ENCODE data around the gene PANK4.

Gene PANK4

GRCh38 chr1:2507744-2508155 lies 18.6 kb downstream of the PANK4 start:
- no peak for DNase-seq
- Histone ChIP-seq H3K4me1 (ENCODE audit: control extremely low read depth in 1 of 4, control insufficient read depth in 4 of 4, insufficient read depth in 4 of 4, low read length in 3 of 4) (peaks cover 0 to 5% (median 2%) of the 10 kb centered on the region in 4 experiments), H3K36me3 (ENCODE audit: control insufficient read depth in 4 of 4, insufficient read depth in 4 of 4, low read length in 3 of 4) (peaks cover 2 to 57% (median 35%) of the 10 kb centered on the region in 4 experiments), H3K9me3 (ENCODE audit: control extremely low read depth in 1 of 5, control insufficient read depth in 4 of 5, insufficient read depth in 2 of 5, low read depth in 1 of 5, low read length in 4 of 5) (no peaks in the 10 kb centered on the region), H3K27ac (ENCODE audit: insufficient read depth in 1 of 2, low read depth in 1 of 2, low read length in 2 of 2, poor library complexity in 1 of 2, severe bottlenecking in 2 of 2) (no peak overlapping the region), H3K27me3 (replicated peaks in 2 of 5; ENCODE audit: control insufficient read depth in 4 of 5, insufficient read depth in 5 of 5, low read length in 4 of 5) (peaks cover 0 to 18% (median 0%) of the 10 kb centered on the region in 5 experiments), H3K4me3 (ENCODE audit: control insufficient read depth in 1 of 7, extremely low read depth in 1 of 7, insufficient read depth in 4 of 7, low read depth in 2 of 7, low read length in 6 of 7) (no peak overlapping the region)
- 97% methylated on average over 5 of the region's 6 CpGs for WGBS (ENCODE audit: insufficient coverage)
- ChIA-PET POLR2A (no interaction called here), CTCF (no interaction called here)

- POLR2A ChIA-PET: no interaction called here
- no peak for DNase-seq
- Histone ChIP-seq H3K27ac (ENCODE audit: insufficient read depth in 1 of 2, low read depth in 1 of 2, low read length in 2 of 2, poor library complexity in 1 of 2, severe bottlenecking in 2 of 2) (no peak overlapping the region), H3K9me3 (ENCODE audit: control extremely low read depth in 1 of 5, control insufficient read depth in 4 of 5, insufficient read depth in 2 of 5, low read depth in 1 of 5, low read length in 4 of 5) (no peaks in the 10 kb centered on the region), H3K4me1 (ENCODE audit: control extremely low read depth in 1 of 4, control insufficient read depth in 4 of 4, insufficient read depth in 4 of 4, low read length in 3 of 4) (peaks cover 0 to 5% (median 2%) of the 10 kb centered on the region in 4 experiments), H3K27me3 (replicated peaks in 2 of 5; ENCODE audit: control insufficient read depth in 4 of 5, insufficient read depth in 5 of 5, low read length in 4 of 5) (peaks cover 0 to 19% (median 0%) of the 10 kb centered on the region in 5 experiments), H3K36me3 (ENCODE audit: control insufficient read depth in 4 of 4, insufficient read depth in 4 of 4, low read length in 3 of 4) (peaks cover 2 to 51% (median 31%) of the 10 kb centered on the region in 4 experiments), H3K4me3 (ENCODE audit: control insufficient read depth in 1 of 7, extremely low read depth in 1 of 7, insufficient read depth in 4 of 7, low read depth in 2 of 7, low read length in 6 of 7) (no peak overlapping the region)
- 91% methylated on average over 15 of the region's 15 CpGs for WGBS (ENCODE audit: insufficient coverage)
- CTCF ChIA-PET: no interaction called here
These were observed 19.4 kb downstream of the PANK4 start for GRCh38 chr1:2506901-2507565.

- Histone ChIP-seq H3K4me1 (ENCODE audit: control extremely low read depth in 1 of 4, control insufficient read depth in 4 of 4, insufficient read depth in 4 of 4, low read length in 3 of 4) (peaks cover 0 to 5% (median 2%) of the 10 kb centered on the region in 4 experiments), H3K9me3 (ENCODE audit: control extremely low read depth in 1 of 5, control insufficient read depth in 4 of 5, insufficient read depth in 2 of 5, low read depth in 1 of 5, low read length in 4 of 5) (no peaks in the 10 kb centered on the region), H3K27ac (ENCODE audit: insufficient read depth in 1 of 2, low read depth in 1 of 2, low read length in 2 of 2, poor library complexity in 1 of 2, severe bottlenecking in 2 of 2) (no peak overlapping the region), H3K36me3 (ENCODE audit: control insufficient read depth in 4 of 4, insufficient read depth in 4 of 4, low read length in 3 of 4) (peaks cover 2 to 43% (median 23%) of the 10 kb centered on the region in 4 experiments), H3K4me3 (ENCODE audit: control insufficient read depth in 1 of 7, extremely low read depth in 1 of 7, insufficient read depth in 4 of 7, low read depth in 2 of 7, low read length in 6 of 7) (no peak overlapping the region), H3K27me3 (replicated peaks in 2 of 5; ENCODE audit: control insufficient read depth in 4 of 5, insufficient read depth in 5 of 5, low read length in 4 of 5) (peaks cover 0 to 19% (median 0%) of the 10 kb centered on the region in 5 experiments)
- ChIA-PET CTCF (no interaction called here), POLR2A (no interaction called here)
- 73% methylated on average over 25 of the region's 30 CpGs for WGBS (ENCODE audit: insufficient coverage)
- DNase-seq: peak in 2 of 3 donors; percentile 52 to 58
These were observed 20.2 kb downstream of the PANK4 start for GRCh38 chr1:2506007-2506860.

DNA sequence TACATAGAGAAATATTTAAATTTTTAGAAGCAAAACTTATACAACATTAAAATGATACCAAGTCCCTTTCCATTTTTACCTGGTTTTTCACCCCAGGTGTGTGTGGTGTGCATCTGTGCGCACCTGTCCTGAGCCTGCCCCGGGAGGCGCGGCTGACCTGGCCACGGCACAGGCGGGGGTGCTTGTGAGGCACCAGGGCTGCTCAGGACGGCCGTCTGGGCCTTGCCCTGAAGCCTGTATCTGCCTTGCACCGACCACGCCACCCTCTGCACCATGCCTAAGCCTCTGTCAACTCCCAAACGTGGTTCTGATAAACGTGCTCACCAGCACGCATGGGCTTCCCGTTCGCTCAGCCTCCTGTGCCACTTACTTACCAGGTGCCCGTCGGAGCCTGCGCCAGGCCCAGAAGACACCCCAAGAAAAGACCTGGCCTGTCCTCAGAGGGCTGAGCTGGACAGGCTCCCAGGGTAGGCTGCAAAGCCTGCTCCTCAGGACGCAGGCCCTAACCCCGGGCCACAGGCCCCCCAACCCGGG lies 20.9 kb downstream of the PANK4 start:
- POLR2A ChIA-PET: no interaction called here
- Histone ChIP-seq H3K27me3 (replicated peaks in 2 of 5; ENCODE audit: control insufficient read depth in 4 of 5, insufficient read depth in 5 of 5, low read length in 4 of 5) (peaks cover 0 to 19% (median 0%) of the 10 kb centered on the region in 5 experiments), H3K4me3 (ENCODE audit: control insufficient read depth in 1 of 7, extremely low read depth in 1 of 7, insufficient read depth in 4 of 7, low read depth in 2 of 7, low read length in 6 of 7) (no peak overlapping the region), H3K36me3 (ENCODE audit: control insufficient read depth in 4 of 4, insufficient read depth in 4 of 4, low read length in 3 of 4) (peaks cover 2 to 36% (median 18%) of the 10 kb centered on the region in 4 experiments), H3K27ac (ENCODE audit: insufficient read depth in 1 of 2, low read depth in 1 of 2, low read length in 2 of 2, poor library complexity in 1 of 2, severe bottlenecking in 2 of 2) (no peak overlapping the region), H3K4me1 (ENCODE audit: control extremely low read depth in 1 of 4, control insufficient read depth in 4 of 4, insufficient read depth in 4 of 4, low read length in 3 of 4) (peaks cover 0 to 9% (median 6%) of the 10 kb centered on the region in 4 experiments), H3K9me3 (ENCODE audit: control extremely low read depth in 1 of 5, control insufficient read depth in 4 of 5, insufficient read depth in 2 of 5, low read depth in 1 of 5, low read length in 4 of 5) (no peaks in the 10 kb centered on the region)
- no peak for DNase-seq
- 90% methylated on average over 20 of the region's 21 CpGs for WGBS (ENCODE audit: insufficient coverage)
- CTCF ChIA-PET: no interaction called here

DNA sequence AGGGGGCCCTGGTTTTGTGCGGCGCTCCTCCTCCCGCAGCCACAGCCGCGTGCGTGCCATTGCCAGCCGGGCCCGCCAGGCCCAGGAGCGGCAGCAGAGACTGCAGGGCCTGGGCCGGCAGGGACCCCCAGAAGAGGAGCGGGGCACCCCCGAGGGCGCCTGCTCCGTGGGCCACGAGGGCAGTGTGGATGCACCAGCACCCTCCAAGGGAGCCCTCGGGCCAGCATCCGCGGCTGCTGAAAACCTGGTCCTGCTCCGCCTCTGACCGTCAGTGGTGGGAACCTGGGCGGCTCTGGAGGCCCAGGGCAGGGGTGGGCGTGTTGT lies 21.5 kb downstream of the PANK4 start:
- no peak overlapping the region for H3K27ac ChIP-seq (ENCODE audit: insufficient read depth in 1 of 2, low read depth in 1 of 2, low read length in 2 of 2, poor library complexity in 1 of 2, severe bottlenecking in 2 of 2)
- 82% methylated on average over 21 of the region's 22 CpGs for WGBS (ENCODE audit: insufficient coverage)
- H3K4me3 ChIP-seq (ENCODE audit: control insufficient read depth in 1 of 7, extremely low read depth in 1 of 7, insufficient read depth in 4 of 7, low read depth in 2 of 7, low read length in 6 of 7): no peak overlapping the region
- peaks cover 0 to 15% (median 13%) of the 10 kb centered on the region in 4 experiments for H3K4me1 ChIP-seq (ENCODE audit: control extremely low read depth in 1 of 4, control insufficient read depth in 4 of 4, insufficient read depth in 4 of 4, low read length in 3 of 4)
- H3K36me3 ChIP-seq (ENCODE audit: control insufficient read depth in 4 of 4, insufficient read depth in 4 of 4, low read length in 3 of 4): peaks cover 2 to 29% (median 14%) of the 10 kb centered on the region in 4 experiments
- ChIA-PET POLR2A (no interaction called here), CTCF (no interaction called here)
- no peak for DNase-seq
- peaks cover 0 to 19% (median 0%) of the 10 kb centered on the region in 5 experiments for H3K27me3 ChIP-seq (replicated peaks in 2 of 5; ENCODE audit: control insufficient read depth in 4 of 5, insufficient read depth in 5 of 5, low read length in 4 of 5)
- no peaks in the 10 kb centered on the region for H3K9me3 ChIP-seq (ENCODE audit: control extremely low read depth in 1 of 5, control insufficient read depth in 4 of 5, insufficient read depth in 2 of 5, low read depth in 1 of 5, low read length in 4 of 5)

DNA sequence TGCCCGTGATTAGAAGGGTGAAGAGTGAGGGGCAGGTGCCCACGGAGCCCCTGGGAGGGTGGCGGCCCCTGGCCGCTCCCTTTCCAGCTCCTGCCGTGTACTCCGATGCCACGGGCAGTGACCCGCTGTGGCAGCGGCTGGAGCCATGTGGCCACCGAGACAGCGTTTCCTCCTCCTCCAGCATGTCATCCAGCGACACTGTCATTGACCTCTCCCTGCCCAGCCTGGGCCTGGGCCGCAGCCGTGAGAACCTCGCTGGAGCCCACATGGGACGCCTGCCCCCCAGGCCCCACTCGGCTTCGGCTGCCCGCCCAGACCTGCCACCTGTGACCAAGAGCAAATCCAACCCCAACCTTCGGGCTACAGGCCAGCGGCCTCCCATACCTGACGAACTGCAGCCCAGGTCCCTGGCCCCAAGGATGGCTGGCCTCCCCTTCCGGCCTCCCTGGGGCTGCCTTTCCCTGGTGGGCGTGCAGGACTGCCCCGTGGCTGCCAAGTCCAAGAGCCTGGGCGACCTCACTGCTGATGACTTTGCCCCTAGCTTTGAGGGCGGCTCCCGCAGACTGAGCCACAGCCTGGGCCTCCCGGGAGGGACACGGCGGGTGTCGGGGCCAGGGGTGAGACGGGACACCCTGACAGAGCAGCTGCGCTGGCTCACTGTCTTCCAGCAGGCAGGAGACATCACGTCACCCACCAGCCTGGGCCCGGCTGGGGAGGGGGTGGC lies 22.0 kb downstream of the PANK4 start:
- DNase-seq: no peak

More for the DNA sequence above, 22.0 kb downstream of the PANK4 start:
- Histone ChIP-seq H3K4me3 (ENCODE audit: control insufficient read depth in 1 of 7, extremely low read depth in 1 of 7, insufficient read depth in 4 of 7, low read depth in 2 of 7, low read length in 6 of 7) (no peak overlapping the region), H3K27me3 (replicated peaks in 2 of 5; ENCODE audit: control insufficient read depth in 4 of 5, insufficient read depth in 5 of 5, low read length in 4 of 5) (peaks cover 0 to 19% (median 0%) of the 10 kb centered on the region in 5 experiments), H3K4me1 (ENCODE audit: control extremely low read depth in 1 of 4, control insufficient read depth in 4 of 4, insufficient read depth in 4 of 4, low read length in 3 of 4) (peaks cover 0 to 20% (median 16%) of the 10 kb centered on the region in 4 experiments), H3K27ac (ENCODE audit: insufficient read depth in 1 of 2, low read depth in 1 of 2, low read length in 2 of 2, poor library complexity in 1 of 2, severe bottlenecking in 2 of 2) (no peak overlapping the region), H3K9me3 (ENCODE audit: control extremely low read depth in 1 of 5, control insufficient read depth in 4 of 5, insufficient read depth in 2 of 5, low read depth in 1 of 5, low read length in 4 of 5) (no peaks in the 10 kb centered on the region), H3K36me3 (ENCODE audit: control insufficient read depth in 4 of 4, insufficient read depth in 4 of 4, low read length in 3 of 4) (peaks cover 0 to 24% (median 11%) of the 10 kb centered on the region in 4 experiments)
- CTCF ChIA-PET: no interaction called here
- WGBS (ENCODE audit: insufficient coverage): 89% methylated on average over 27 of the region's 36 CpGs
- POLR2A ChIA-PET: interaction anchor here (0.6 kb wide), 2 partner anchors 27 to 683 kb away, joined by 3 read pairs; no protein-coding TSS in a partner anchor
